Activated CD4-positive, alpha-beta T cell treated with anti-CD3 and anti-CD28 coated beads, Interleukin-2, amount 50 U/mL, for 48 hours (primary cell): ENCODE results near the gene NNMT.
"Not testable (repeated sequence)": the region's sequence is repeated elsewhere in the genome, so short reads cannot be mapped to it uniquely, and the experiment has no call there.

Experiments used
- DNase-seq, 2 experiments: peaks; one replicate each; pipeline ENCODE4 v3.0.0-alpha.2; 2020

The NNMT gene

GRCh38 chr11:114314096-114314495, 17.9 kb downstream of the NNMT start:
- no peak for DNase-seq

- no peak for DNase-seq
Observed at GRCh38 chr11:114315749-114316368, 19.7 kb downstream of the NNMT start.

- DNase-seq = no peak
Observed at GRCh38 chr11:114316980-114317786, 21.0 kb downstream of the NNMT start.

- no peak for DNase-seq
Observed at GRCh38 chr11:114317787-114318137, 21.6 kb downstream of the NNMT start.

- no peak for DNase-seq
Observed at GRCh38 chr11:114318361-114318760, 22.2 kb downstream of the NNMT start.

GRCh38 chr11:114319716-114320328, 23.6 kb downstream of the NNMT start:
- no peak for DNase-seq

GRCh38 chr11:114321621-114322257, 25.5 kb downstream of the NNMT start:
- no peak for DNase-seq

- DNase-seq = no peak
Observed at GRCh38 chr11:114322934-114323333, 26.7 kb downstream of the NNMT start.

GRCh38 chr11:114326151-114326550, 30.0 kb downstream of the NNMT start:
- DNase-seq = no peak

- no peak for DNase-seq
Observed at GRCh38 chr11:114326776-114327175, 30.6 kb downstream of the NNMT start.

GRCh38 chr11:114330373-114330772, 34.2 kb downstream of the NNMT start:
- DNase-seq = no peak

- peak in 1 of 2 experiments; percentile 28 for DNase-seq
Observed at GRCh38 chr11:114340311-114341131, 44.3 kb downstream of the NNMT start.

- not testable (repeated sequence) for DNase-seq
Observed at GRCh38 chr11:114341667-114342066, 45.5 kb downstream of the NNMT start.

- DNase-seq = no peak
Observed at GRCh38 chr11:114342476-114342875, 46.3 kb downstream of the NNMT start.

- no peak for DNase-seq
Observed at GRCh38 chr11:114343020-114343419, 46.8 kb downstream of the NNMT start.

- no peak for DNase-seq
Observed at GRCh38 chr11:114343493-114343892, 47.3 kb downstream of the NNMT start.

- no peak for DNase-seq
Observed at GRCh38 chr11:114344494-114344893, 48.3 kb downstream of the NNMT start.

GRCh38 chr11:114345575-114346222, 49.5 kb downstream of the NNMT start:
- no peak for DNase-seq

- no peak for DNase-seq
Observed at GRCh38 chr11:114346709-114347141, 50.5 kb downstream of the NNMT start.

GRCh38 chr11:114348200-114349191, 52.3 kb downstream of the NNMT start:
- peak; percentile 7 to 27 for DNase-seq

GRCh38 chr11:114350022-114350421, 53.8 kb downstream of the NNMT start:
- no peak for DNase-seq
